ENCODE results near the gene FOXJ3. TPM values are rescaled to one million over a fixed set of nuclear protein-coding genes. Genes with fewer than 3 reads are reported as not detected.

The FOXJ3 gene
- total and polyA plus RNA-seq, 2 experiments from 2014 or later = 16.3 to 23.6 TPM

GRCh38 chr1:42239041-42239440, 96.0 kb downstream of the FOXJ3 start:
- Histone ChIP-seq H3K4me2 (ENCODE audit: unreplicated experiment) (no peak overlapping the region), H3K9me3 (ENCODE audit: low read depth) (peaks cover 5% of the 10 kb centered on the region), H3K36me3 (ENCODE audit: low read depth) (peaks cover 5% of the 10 kb centered on the region; the same call in 1 of the 2 replicates), H3K4me3 (no peak overlapping the region), H2AFZ (no peak overlapping the region), H3K27ac (no peak overlapping the region), H3K4me1 (ENCODE audit: insufficient read depth) (no peaks in the 10 kb centered on the region), H3K9ac (no peak overlapping the region), H3K27me3 (replicated peaks; ENCODE audit: insufficient read depth) (no peaks in the 10 kb centered on the region), H3K79me2 (ENCODE audit: insufficient read depth) (peaks cover 96% of the 10 kb centered on the region), H3K9me2 (ENCODE audit: insufficient read depth) (no peaks in the 10 kb centered on the region), H3F3A (ENCODE audit: insufficient read depth) (no peaks in the 10 kb centered on the region), H4K20me1 (ENCODE audit: insufficient read depth) (peaks cover 5% of the 10 kb centered on the region; the same call in 1 of the 2 replicates)
- DNase-seq = no peak
- no peak for TF ChIP-seq EZH2phosphoT487 (IDR thresholded peaks at IDR 0.05; ENCODE audit: insufficient read depth, low read depth)
- TF ChIP-seq EZH2 (IDR thresholded peaks at IDR 0.05; ENCODE audit: insufficient read depth, poor library complexity, severe bottlenecking) = no peak
- in situ Hi-C loops (cut with MboI) = no loop called here
- WGBS, 2 experiments (ENCODE audit: low coverage in 1 of 2, low lambda C conversion rate in 2 of 2, missing lambda C conversion rate in 2 of 2) = 0 to 14% methylated on average over 1 of the region's 1 CpG

DNA sequence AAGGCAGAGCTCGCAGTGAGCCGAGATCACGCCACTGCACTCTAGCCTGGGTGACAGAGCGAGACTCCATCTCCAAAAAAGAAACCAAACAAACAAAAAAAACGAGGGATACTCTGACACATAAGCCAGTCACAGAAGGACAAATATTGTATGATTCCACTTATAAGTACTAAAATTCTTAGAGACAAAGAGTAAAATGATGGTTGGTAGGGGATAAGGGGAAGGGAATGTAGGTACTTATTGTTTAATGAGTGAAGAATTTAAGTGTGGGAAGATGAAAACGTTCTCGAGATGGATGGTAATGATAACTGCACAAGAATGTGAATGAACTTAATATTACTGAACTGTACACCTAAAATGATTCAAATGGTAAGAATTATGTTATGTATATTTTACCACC, 103.8 kb downstream of the FOXJ3 start:
- Histone ChIP-seq H3K9me2 (ENCODE audit: insufficient read depth) (no peaks in the 10 kb centered on the region), H3K9ac (no peak overlapping the region), H3K36me3 (ENCODE audit: low read depth) (no peaks in the 10 kb centered on the region), H3K4me2 (ENCODE audit: unreplicated experiment) (no peak overlapping the region), H3K9me3 (ENCODE audit: low read depth) (no peaks in the 10 kb centered on the region), H3K79me2 (ENCODE audit: insufficient read depth) (peaks cover 69% of the 10 kb centered on the region), H3K4me3 (no peak overlapping the region), H3K4me1 (ENCODE audit: insufficient read depth) (peaks cover 15% of the 10 kb centered on the region), H2AFZ (no peak overlapping the region), H3F3A (ENCODE audit: insufficient read depth) (peaks cover 16% of the 10 kb centered on the region), H3K27ac (no peak overlapping the region), H3K27me3 (replicated peaks; ENCODE audit: insufficient read depth) (no peaks in the 10 kb centered on the region), H4K20me1 (ENCODE audit: insufficient read depth) (no peaks in the 10 kb centered on the region; the same call in 1 of the 2 replicates)
- TF ChIP-seq EZH2 (IDR thresholded peaks at IDR 0.05; ENCODE audit: insufficient read depth, poor library complexity, severe bottlenecking) (no peak), EZH2phosphoT487 (IDR thresholded peaks at IDR 0.05; ENCODE audit: insufficient read depth, low read depth) (no peak)
- 74 to 76% methylated on average over 7 of the region's 7 CpGs for WGBS, 2 experiments (ENCODE audit: low coverage in 1 of 2, low lambda C conversion rate in 2 of 2, missing lambda C conversion rate in 2 of 2)
- peak; percentile 10 for DNase-seq
- in situ Hi-C loops (cut with MboI) = no loop called here

- TF ChIP-seq EZH2phosphoT487 (IDR thresholded peaks at IDR 0.05; ENCODE audit: insufficient read depth, low read depth) (no peak), EZH2 (IDR thresholded peaks at IDR 0.05; ENCODE audit: insufficient read depth, poor library complexity, severe bottlenecking) (no peak)
- no peak overlapping the region for H3K9ac ChIP-seq
- WGBS, 2 experiments (ENCODE audit: low coverage in 1 of 2, low lambda C conversion rate in 2 of 2, missing lambda C conversion rate in 2 of 2) = 93 to 97% methylated on average over 6 of the region's 6 CpGs
- H3K9me3 ChIP-seq (ENCODE audit: low read depth) = no peaks in the 10 kb centered on the region
- H4K20me1 ChIP-seq (ENCODE audit: insufficient read depth) = no peaks in the 10 kb centered on the region
- H3K27me3 ChIP-seq (replicated peaks; ENCODE audit: insufficient read depth) = no peaks in the 10 kb centered on the region
- peaks cover 22% of the 10 kb centered on the region for H3K4me1 ChIP-seq (ENCODE audit: insufficient read depth)
- no peak overlapping the region for H3K4me3 ChIP-seq
- DNase-seq = no peak
- H3K36me3 ChIP-seq (ENCODE audit: low read depth) = no peaks in the 10 kb centered on the region
- no peaks in the 10 kb centered on the region for H3K9me2 ChIP-seq (ENCODE audit: insufficient read depth)
- H3F3A ChIP-seq (ENCODE audit: insufficient read depth) = peaks cover 25% of the 10 kb centered on the region
- in situ Hi-C loops (cut with MboI) = no loop called here
- H3K4me2 ChIP-seq (ENCODE audit: unreplicated experiment) = no peak overlapping the region
- H3K79me2 ChIP-seq (ENCODE audit: insufficient read depth) = peaks cover 60% of the 10 kb centered on the region
- H2AFZ ChIP-seq = no peak overlapping the region
- no peak overlapping the region for H3K27ac ChIP-seq
These were observed 106.1 kb downstream of the FOXJ3 start for GRCh38 chr1:42228938-42229337.

DNA sequence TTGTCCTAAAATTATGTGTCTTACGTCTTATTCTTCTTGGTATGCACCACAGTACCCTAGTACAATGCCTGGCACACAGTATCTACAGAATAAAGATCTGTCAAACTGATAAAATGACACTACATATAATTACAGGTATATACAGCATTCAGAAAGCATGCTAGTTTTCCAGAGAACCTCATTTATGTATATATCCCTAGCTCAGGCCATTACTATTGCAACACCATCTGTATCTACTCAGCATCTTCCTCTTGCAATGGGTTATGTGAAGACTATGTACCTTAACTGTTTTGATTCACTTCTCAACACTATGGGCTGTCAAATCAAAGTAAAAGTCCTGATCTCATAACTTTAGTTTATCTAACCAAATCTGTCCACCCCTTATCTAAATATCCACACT, 112.0 kb downstream of the FOXJ3 start:
- no peaks in the 10 kb centered on the region for H3K9me2 ChIP-seq (ENCODE audit: insufficient read depth)
- no peak overlapping the region for H2AFZ ChIP-seq
- H4K20me1 ChIP-seq (ENCODE audit: insufficient read depth) = no peaks in the 10 kb centered on the region
- H3K27me3 ChIP-seq (replicated peaks; ENCODE audit: insufficient read depth) = no peaks in the 10 kb centered on the region
- no peak overlapping the region for H3K27ac ChIP-seq
- no peak overlapping the region for H3K4me3 ChIP-seq
- 89 to 96% methylated on average over 1 of the region's 1 CpG for WGBS, 2 experiments (ENCODE audit: low coverage in 1 of 2, low lambda C conversion rate in 2 of 2, missing lambda C conversion rate in 2 of 2)
- in situ Hi-C loops (cut with MboI) = no loop called here
- H3K4me2 ChIP-seq (ENCODE audit: unreplicated experiment) = no peak overlapping the region
- peaks cover 71% of the 10 kb centered on the region for H3K79me2 ChIP-seq (ENCODE audit: insufficient read depth)
- H3K4me1 ChIP-seq (ENCODE audit: insufficient read depth) = peaks cover 38% of the 10 kb centered on the region
- no peak for TF ChIP-seq EZH2 (IDR thresholded peaks at IDR 0.05; ENCODE audit: insufficient read depth, poor library complexity, severe bottlenecking)
- no peak for TF ChIP-seq EZH2phosphoT487 (IDR thresholded peaks at IDR 0.05; ENCODE audit: insufficient read depth, low read depth)
- H3K9ac ChIP-seq = no peak overlapping the region
- no peaks in the 10 kb centered on the region for H3K36me3 ChIP-seq (ENCODE audit: low read depth)
- no peak for DNase-seq
- H3K9me3 ChIP-seq (ENCODE audit: low read depth) = no peaks in the 10 kb centered on the region
- H3F3A ChIP-seq (ENCODE audit: insufficient read depth) = peaks cover 37% of the 10 kb centered on the region

Measured in GM23248 (cell line).